ENCODE results near the gene ELF3.
A peak's percentile ranks its signal among the peaks of the same experiment; 100 is the strongest.
"Not testable (repeated sequence)": the region's sequence is repeated elsewhere in the genome, so short reads cannot be mapped to it uniquely, and the experiment has no call there.

ELF3 gene

GRCh38 chr1:202010180-202011015 lies at the start of gene ELF3:
Gene ELF3, plus strand, starts transcription at chr1:202010587. Its CDS starts 550 bp downstream, at chr1:202011137.
- TF ChIP-seq POLR2A (IDR thresholded peaks at IDR 0.05; ENCODE audit: low read length) (no peak), GATA1 (IDR thresholded peaks at IDR 0.05; ENCODE audit: low read depth, low read length) (no peak)

DNA sequence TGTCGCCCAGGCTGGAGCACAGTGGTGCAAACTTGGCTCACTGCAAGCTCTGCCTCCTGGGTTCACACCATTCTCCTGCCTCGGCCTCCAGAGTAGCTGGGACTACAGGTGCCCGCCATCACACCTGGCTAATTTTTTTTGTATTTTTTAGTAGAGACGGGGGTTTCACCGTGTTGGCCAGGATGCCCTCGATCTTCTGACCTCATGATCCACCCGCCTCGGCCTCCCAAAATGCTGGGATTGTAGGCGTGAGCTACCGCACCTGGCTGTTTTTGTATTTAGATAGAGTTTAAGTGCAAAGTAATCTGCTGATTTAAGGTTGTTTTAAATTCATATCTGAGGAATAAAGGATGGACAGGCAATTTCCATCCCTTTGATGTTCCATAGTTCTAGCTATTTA lies 48.0 kb upstream of the ELF3 start:
- not testable (repeated sequence) for DNase-seq

More at GRCh38 chr1:202010180-202011015, at the start of gene ELF3:
- DNase-seq = peak in 1 of 2 experiments; percentile 49

- TF ChIP-seq GATA1 (IDR thresholded peaks at IDR 0.05; ENCODE audit: low read depth, low read length) (no peak), POLR2A (IDR thresholded peaks at IDR 0.05; ENCODE audit: low read length) (no peak)
- DNase-seq = no peak
These were observed 46.1 kb upstream of the ELF3 start for GRCh38 chr1:201964261-201964660.

- no peak for TF ChIP-seq POLR2A (IDR thresholded peaks at IDR 0.05; ENCODE audit: low read length)
- TF ChIP-seq GATA1 (IDR thresholded peaks at IDR 0.05; ENCODE audit: low read depth, low read length) = no peak
- DNase-seq = no peak
These were observed 44.2 kb upstream of the ELF3 start for GRCh38 chr1:201966171-201966570.

- no peak for TF ChIP-seq GATA1 (IDR thresholded peaks at IDR 0.05; ENCODE audit: low read depth, low read length)
- no peak for TF ChIP-seq POLR2A (IDR thresholded peaks at IDR 0.05; ENCODE audit: low read length)
- DNase-seq = peak; percentile 71 to 76
These were observed 42.0 kb upstream of the ELF3 start for GRCh38 chr1:201968202-201968925.

DNA sequence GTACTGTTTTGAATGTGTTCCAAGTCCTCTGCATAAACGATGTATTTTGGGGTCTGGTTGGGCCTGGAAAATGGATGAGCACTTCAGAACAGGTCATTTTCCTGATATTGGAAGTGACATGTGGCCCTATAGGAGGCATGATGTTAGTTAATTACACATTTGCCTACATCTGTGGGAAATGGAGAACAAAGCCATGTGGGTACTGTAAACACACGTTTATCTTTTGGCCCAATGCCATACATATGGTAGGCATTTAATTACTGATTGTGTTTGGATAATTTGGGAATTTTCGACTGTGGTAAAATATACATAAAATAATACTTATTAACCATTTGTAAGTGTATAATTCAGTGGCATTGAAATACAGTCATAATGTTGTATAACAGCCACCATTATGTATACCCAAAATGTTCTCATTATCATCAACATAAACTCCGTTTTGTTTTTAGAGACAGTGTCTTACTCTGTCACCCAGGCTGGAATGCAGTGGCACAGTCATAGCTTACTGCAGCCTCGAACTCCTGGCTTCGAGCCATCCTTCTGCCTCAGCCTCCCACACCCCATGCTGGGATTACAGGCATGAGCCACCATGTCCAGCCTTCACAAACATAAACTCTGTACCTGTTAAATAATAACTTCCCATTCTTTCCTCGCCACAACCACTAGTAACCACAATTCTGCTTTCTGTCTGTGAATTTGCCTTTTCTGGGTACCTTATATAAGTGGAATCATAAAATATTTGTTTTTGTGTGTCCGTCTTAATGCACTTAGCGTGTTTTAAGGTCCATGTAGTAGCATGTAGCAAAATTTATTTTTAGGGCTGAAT lies 39.8 kb upstream of the ELF3 start:
- TF ChIP-seq POLR2A (IDR thresholded peaks at IDR 0.05; ENCODE audit: low read length) (no peak), GATA1 (IDR thresholded peaks at IDR 0.05; ENCODE audit: low read depth, low read length) (no peak)

DNA sequence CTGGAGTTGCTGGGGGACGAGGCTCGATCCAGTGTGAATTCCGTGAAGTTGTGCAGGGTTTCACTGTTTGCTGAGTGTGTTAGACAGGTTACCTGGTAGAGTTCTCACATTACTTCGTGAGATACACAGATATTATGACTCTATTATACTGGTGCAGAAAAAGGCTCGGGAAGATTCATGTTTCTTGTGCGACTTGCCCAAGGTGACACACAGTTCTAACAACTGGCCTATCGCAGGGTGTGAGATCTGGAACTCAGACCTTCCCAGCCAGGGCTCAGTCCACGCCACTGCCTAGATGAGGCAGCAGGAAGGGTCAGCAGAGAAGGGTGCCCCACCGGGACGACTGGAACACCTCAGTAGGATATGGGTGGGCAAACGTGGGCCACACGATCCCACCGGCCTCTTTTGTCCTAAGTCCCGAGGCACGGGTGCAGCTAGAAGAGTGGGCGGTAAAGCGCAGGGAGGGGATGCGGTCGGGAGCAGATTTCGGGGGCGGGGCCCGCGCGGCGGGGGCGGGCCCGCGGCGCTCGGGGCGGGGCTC lies 28.2 kb upstream of the ELF3 start:
- TF ChIP-seq POLR2A (IDR thresholded peaks at IDR 0.05; ENCODE audit: low read length) = no peak
- no peak for TF ChIP-seq GATA1 (IDR thresholded peaks at IDR 0.05; ENCODE audit: low read depth, low read length)
- no peak for DNase-seq

More for the DNA sequence above, 39.8 kb upstream of the ELF3 start:
- peak; percentile 38 to 56 for DNase-seq

GRCh38 chr1:201982623-201983379 lies 27.6 kb upstream of the ELF3 start, which contains the start of gene RNPEP:
Gene RNPEP, plus strand, starts transcription at chr1:201982648. Its CDS starts 19 bp downstream, at chr1:201982667.
- TF ChIP-seq GATA1 (IDR thresholded peaks at IDR 0.05; ENCODE audit: low read depth, low read length) (no peak), POLR2A (IDR thresholded peaks at IDR 0.05; ENCODE audit: low read length) (no peak)
- peak; percentile 64 to 72 for DNase-seq

DNA sequence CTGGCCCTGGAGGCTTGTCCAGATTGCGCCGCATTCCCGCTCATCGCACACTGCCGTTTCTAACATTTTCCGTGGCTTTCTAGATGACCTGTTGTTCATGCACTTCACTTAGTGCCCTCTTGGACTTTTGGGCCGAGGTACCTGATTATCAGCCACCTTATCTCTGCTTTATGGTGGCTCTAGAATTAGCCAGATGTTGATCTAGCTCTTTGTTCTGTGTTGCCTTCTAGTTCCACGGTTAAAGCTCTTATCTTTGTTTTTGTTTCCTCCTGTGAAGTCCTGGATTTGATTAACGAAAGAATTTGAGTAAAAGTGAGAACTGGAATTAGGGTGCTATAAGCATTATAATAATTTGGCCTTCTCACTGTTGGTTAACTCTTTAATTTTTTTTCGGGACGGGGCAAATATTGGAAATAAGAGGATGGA lies 27.0 kb upstream of the ELF3 start:
- TF ChIP-seq GATA1 (IDR thresholded peaks at IDR 0.05; ENCODE audit: low read depth, low read length) (no peak), POLR2A (IDR thresholded peaks at IDR 0.05; ENCODE audit: low read length) (no peak)
- peak in 1 of 2 experiments; percentile 46 for DNase-seq

- DNase-seq = no peak
These were observed 25.9 kb upstream of the ELF3 start for GRCh38 chr1:201984446-201984845.

GRCh38 chr1:201985355-201985754 lies 25.0 kb upstream of the ELF3 start:
- TF ChIP-seq GATA1 (IDR thresholded peaks at IDR 0.05; ENCODE audit: low read depth, low read length) = no peak
- DNase-seq = no peak

More at GRCh38 chr1:201984446-201984845, 25.9 kb upstream of the ELF3 start:
- TF ChIP-seq POLR2A (IDR thresholded peaks at IDR 0.05; ENCODE audit: low read length) (no peak), GATA1 (IDR thresholded peaks at IDR 0.05; ENCODE audit: low read depth, low read length) (no peak)

DNA sequence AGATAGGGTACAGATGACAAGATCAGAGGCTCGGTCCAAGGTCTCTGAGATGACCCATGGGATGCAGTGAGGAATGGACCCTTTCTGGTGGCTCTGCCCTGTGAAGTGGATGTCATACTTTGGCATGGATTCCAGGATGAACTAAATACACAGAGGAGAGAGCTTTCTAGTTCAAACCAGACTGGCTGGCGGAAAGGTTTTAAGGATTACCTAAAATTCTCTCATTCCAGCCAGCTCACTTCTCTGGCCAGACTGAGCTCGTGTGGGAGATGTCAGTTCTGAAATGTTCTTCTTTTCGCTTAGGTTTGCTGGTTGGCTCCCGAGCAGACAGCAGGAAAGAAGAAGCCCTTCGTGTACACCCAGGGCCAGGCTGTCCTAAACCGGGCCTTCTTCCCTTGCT lies 21.8 kb upstream of the ELF3 start:
- no peak for TF ChIP-seq POLR2A (IDR thresholded peaks at IDR 0.05; ENCODE audit: low read length)
- no peak for TF ChIP-seq GATA1 (IDR thresholded peaks at IDR 0.05; ENCODE audit: low read depth, low read length)
- DNase-seq = no peak

Data from erythroblast (primary cell).